SK-N-MC (cell line): ENCODE results near the gene HAUS1.
A peak's percentile ranks its signal among the peaks of the same experiment; 100 is the strongest.

ENCODE experiments used
- DNase-seq: peaks from one replicate; pipeline ENCODE4 v3.0.0-alpha.2; 2011; ENCODE audit warnings: low read depth, low spot score
- H3K27ac ChIP-seq: fragments of 200-600 bp; sonication (generic); 2 replicates; pipeline ENCODE4 v1.5.1; 2016; ENCODE audit warnings: mixed run types
- H3K36me3 ChIP-seq: fragments of 200-600 bp; sonication (generic); 2 replicates; pipeline ENCODE4 v1.6.1; 2017; ENCODE audit warnings: antibody characterized with exemption, low read length, mixed read lengths; ENCODE audit not compliant: insufficient read depth
- H3K4me3 ChIP-seq: fragments of 200-600 bp; sonication (generic); 2 replicates; pipeline ENCODE4 v1.5.1; 2016
- H3K9ac ChIP-seq: fragments of 200-600 bp; sonication (generic); 2 replicates; pipeline ENCODE4 v1.8.0; 2017; ENCODE audit warnings: mixed run types, mixed read lengths; ENCODE audit not compliant: insufficient read length
- H3K9me3 ChIP-seq: fragments of 200-600 bp; sonication (generic); 2 replicates; pipeline ENCODE4 v1.6.1; 2017; ENCODE audit warnings: low read depth, mild to moderate bottlenecking, antibody characterized with exemption, low read length, moderate library complexity, mixed read lengths
- EZH2 ChIP-seq: fragments of 200-600 bp; sonication (generic); IDR thresholded peaks from one replicate; pipeline ENCODE4 v1.6.1; 2017; ENCODE audit warnings: antibody characterized with exemption
- FOXP2 ChIP-seq: optimal IDR thresholded peaks from 2 replicates; pipeline ENCODE3; 2011; ENCODE audit warnings: mild to moderate bottlenecking, moderate library complexity; ENCODE audit not compliant: insufficient read depth; ENCODE audit errors: extremely low read length, control extremely low read depth
- POLR2AphosphoS5 ChIP-seq: IDR thresholded peaks from 2 replicates; pipeline ENCODE4 v1.6.1; 2012; ENCODE audit warnings: mild to moderate bottlenecking, low read depth, low read length, borderline replicate concordance

HAUS1 gene

GRCh38 chr18:46104128-46104911 lies at the start of gene HAUS1:
HAUS1 (plus strand) TSS chr18:46104385; CDS start chr18:46104412, 27 bp downstream.
- Histone ChIP-seq H3K4me3 (peak within 1 kb of the TSS; percentile 88), H3K9me3 (no peaks in the 10 kb centered on the region), H3K36me3 (peaks cover 21% of the 10 kb centered on the region), H3K27ac (peak within 1 kb of the TSS; percentile 44; the same call in 1 of the 2 replicates), H3K9ac (peak within 1 kb of the TSS; percentile 88)
- TF ChIP-seq POLR2AphosphoS5 (peak; percentile 86), FOXP2 (no peak)
- no peak for DNase-seq

GRCh38 chr18:46054956-46055837 lies 49.0 kb upstream of the HAUS1 start:
- Histone ChIP-seq H3K36me3 (no peaks in the 10 kb centered on the region), H3K9me3 (no peaks in the 10 kb centered on the region), H3K9ac (no peak overlapping the region), H3K4me3 (no peak overlapping the region), H3K27ac (no peak overlapping the region)
- DNase-seq, result no peak
- TF ChIP-seq POLR2AphosphoS5, result no peak
- no peak for TF ChIP-seq FOXP2
- TF ChIP-seq EZH2, result no peak

GRCh38 chr18:46055838-46056230 lies 48.4 kb upstream of the HAUS1 start:
- TF ChIP-seq EZH2 (no peak), FOXP2 (no peak), POLR2AphosphoS5 (no peak)
- Histone ChIP-seq H3K4me3 (no peak overlapping the region), H3K9ac (no peak overlapping the region), H3K9me3 (no peaks in the 10 kb centered on the region), H3K36me3 (no peaks in the 10 kb centered on the region), H3K27ac (no peak overlapping the region)
- no peak for DNase-seq

GRCh38 chr18:46060359-46060841 lies 43.8 kb upstream of the HAUS1 start:
- H3K9ac ChIP-seq, result no peak overlapping the region
- no peak for TF ChIP-seq FOXP2
- TF ChIP-seq EZH2, result no peak
- TF ChIP-seq POLR2AphosphoS5, result no peak
- H3K36me3 ChIP-seq, result no peaks in the 10 kb centered on the region
- no peak overlapping the region for H3K4me3 ChIP-seq
- H3K9me3 ChIP-seq, result no peaks in the 10 kb centered on the region
- no peak for DNase-seq
- H3K27ac ChIP-seq, result no peak overlapping the region

GRCh38 chr18:46061387-46061786 lies 42.8 kb upstream of the HAUS1 start:
- Histone ChIP-seq H3K9me3 (no peaks in the 10 kb centered on the region), H3K27ac (no peak overlapping the region)

GRCh38 chr18:46061796-46062195 lies 42.4 kb upstream of the HAUS1 start:
- no peaks in the 10 kb centered on the region for H3K9me3 ChIP-seq
- H3K27ac ChIP-seq, result no peak overlapping the region
- no peak overlapping the region for H3K4me3 ChIP-seq
- no peaks in the 10 kb centered on the region for H3K36me3 ChIP-seq
- TF ChIP-seq EZH2 (no peak), FOXP2 (no peak), POLR2AphosphoS5 (no peak)
- no peak overlapping the region for H3K9ac ChIP-seq
- no peak for DNase-seq

More at GRCh38 chr18:46061387-46061786, 42.8 kb upstream of the HAUS1 start:
- DNase-seq, result no peak
- no peak overlapping the region for H3K9ac ChIP-seq
- TF ChIP-seq FOXP2 (no peak), EZH2 (no peak), POLR2AphosphoS5 (no peak)
- no peaks in the 10 kb centered on the region for H3K36me3 ChIP-seq
- no peak overlapping the region for H3K4me3 ChIP-seq

GRCh38 chr18:46062781-46063180 lies 41.4 kb upstream of the HAUS1 start:
- Histone ChIP-seq H3K9me3 (no peaks in the 10 kb centered on the region), H3K4me3 (no peak overlapping the region), H3K9ac (no peak overlapping the region), H3K27ac (no peak overlapping the region), H3K36me3 (no peaks in the 10 kb centered on the region)
- DNase-seq, result no peak
- TF ChIP-seq POLR2AphosphoS5 (no peak), FOXP2 (no peak), EZH2 (no peak)

- Histone ChIP-seq H3K4me3 (no peak overlapping the region), H3K9me3 (no peaks in the 10 kb centered on the region), H3K27ac (no peak overlapping the region), H3K36me3 (no peaks in the 10 kb centered on the region), H3K9ac (no peak overlapping the region)
- TF ChIP-seq FOXP2, result no peak
- TF ChIP-seq POLR2AphosphoS5, result no peak
- TF ChIP-seq EZH2, result no peak
- no peak for DNase-seq
Measured at GRCh38 chr18:46067438-46068007, 36.7 kb upstream of the HAUS1 start.
